Fibroblast of gingiva (primary cell): ENCODE measurements around the gene AMBRA1.
"Not testable (repeated sequence)": the region's sequence is repeated elsewhere in the genome, so short reads cannot be mapped to it uniquely, and the experiment has no call there.

Experiments used
- DNase-seq: peaks from one replicate; pipeline ENCODE4 v3.0.0-alpha.2; 2011; ENCODE audit warnings: low read depth

The AMBRA1 gene

GRCh38 chr11:46534711-46535110, 59.1 kb downstream of the AMBRA1 start:
- DNase-seq: no peak

- no peak for DNase-seq
Observed at GRCh38 chr11:46533396-46534100, 60.3 kb downstream of the AMBRA1 start.

- no peak for DNase-seq
Observed at GRCh38 chr11:46529928-46530574, 63.8 kb downstream of the AMBRA1 start.

- DNase-seq: peak; percentile 33
Observed at GRCh38 chr11:46529095-46529905, 64.5 kb downstream of the AMBRA1 start.

GRCh38 chr11:46528445-46529094, 65.3 kb downstream of the AMBRA1 start:
- no peak for DNase-seq

GRCh38 chr11:46527591-46528130, 66.2 kb downstream of the AMBRA1 start:
- DNase-seq: no peak

- DNase-seq: no peak
Observed at GRCh38 chr11:46526216-46527215, 67.3 kb downstream of the AMBRA1 start.

GRCh38 chr11:46524201-46524770, 69.5 kb downstream of the AMBRA1 start:
- no peak for DNase-seq

- no peak for DNase-seq
Observed at GRCh38 chr11:46523290-46523689, 70.5 kb downstream of the AMBRA1 start.

GRCh38 chr11:46522682-46523281, 71.0 kb downstream of the AMBRA1 start:
- no peak for DNase-seq

- DNase-seq: no peak
Observed at GRCh38 chr11:46521961-46522681, 71.7 kb downstream of the AMBRA1 start.

- peak; percentile 40 for DNase-seq
Observed at GRCh38 chr11:46520971-46521745, 72.7 kb downstream of the AMBRA1 start.

- no peak for DNase-seq
Observed at GRCh38 chr11:46519351-46519750, 74.5 kb downstream of the AMBRA1 start.

GRCh38 chr11:46518928-46519327, 74.9 kb downstream of the AMBRA1 start:
- not testable (repeated sequence) for DNase-seq

GRCh38 chr11:46514370-46514769, 79.5 kb downstream of the AMBRA1 start:
- DNase-seq: no peak

- no peak for DNase-seq
Observed at GRCh38 chr11:46513934-46514342, 79.9 kb downstream of the AMBRA1 start.

- no peak for DNase-seq
Observed at GRCh38 chr11:46512261-46512881, 81.5 kb downstream of the AMBRA1 start.

- DNase-seq: no peak
Observed at GRCh38 chr11:46511342-46511741, 82.5 kb downstream of the AMBRA1 start.
